PFSK-1 (cell line): ENCODE results near the gene MRPS9.

ENCODE experiments used
- FOXP2 ChIP-seq: optimal IDR thresholded peaks from 2 replicates; pipeline ENCODE3; 2011; ENCODE audit warnings: borderline replicate concordance, control low read depth, inconsistent platforms; ENCODE audit not compliant: insufficient read depth; ENCODE audit errors: extremely low read length, extremely low read depth
- POLR2AphosphoS5 ChIP-seq: IDR thresholded peaks from 2 replicates; pipeline ENCODE4 v1.6.1; 2012; ENCODE audit warnings: low read depth, mild to moderate bottlenecking, control low read depth, low read length, moderate library complexity
- SIN3A ChIP-seq: IDR thresholded peaks from 2 replicates; pipeline ENCODE4 v1.6.1; 2012; ENCODE audit warnings: mild to moderate bottlenecking, low read length, moderate library complexity, borderline replicate concordance; ENCODE audit not compliant: insufficient read depth
- TAF1 ChIP-seq: IDR thresholded peaks from 2 replicates; pipeline ENCODE4 v1.6.1; 2012; ENCODE audit warnings: low read length, control low read depth, borderline replicate concordance; ENCODE audit not compliant: insufficient read depth
- TF ChIP-seq, protein P1 (sequence below), 2 experiments: IDR thresholded peaks; 2 replicates each; pipeline versions ENCODE4 v1.6.1 to v1.8.0; 2011 to 2012; ENCODE audit warnings: low read depth in 2 of 2, low read length in 2 of 2, control low read depth in 1 of 2, inconsistent platforms in 1 of 2, mild to moderate bottlenecking in 1 of 2, moderate library complexity in 1 of 2; ENCODE audit not compliant: insufficient read depth in 1 of 2

Gene MRPS9

GRCh38 chr2:105073591-105073990 is 35.7 kb downstream of the MRPS9 start:
- TF ChIP-seq TAF1 (no peak), SIN3A (no peak), FOXP2 (no peak), POLR2AphosphoS5 (no peak)
- TF ChIP-seq, protein P1, sequence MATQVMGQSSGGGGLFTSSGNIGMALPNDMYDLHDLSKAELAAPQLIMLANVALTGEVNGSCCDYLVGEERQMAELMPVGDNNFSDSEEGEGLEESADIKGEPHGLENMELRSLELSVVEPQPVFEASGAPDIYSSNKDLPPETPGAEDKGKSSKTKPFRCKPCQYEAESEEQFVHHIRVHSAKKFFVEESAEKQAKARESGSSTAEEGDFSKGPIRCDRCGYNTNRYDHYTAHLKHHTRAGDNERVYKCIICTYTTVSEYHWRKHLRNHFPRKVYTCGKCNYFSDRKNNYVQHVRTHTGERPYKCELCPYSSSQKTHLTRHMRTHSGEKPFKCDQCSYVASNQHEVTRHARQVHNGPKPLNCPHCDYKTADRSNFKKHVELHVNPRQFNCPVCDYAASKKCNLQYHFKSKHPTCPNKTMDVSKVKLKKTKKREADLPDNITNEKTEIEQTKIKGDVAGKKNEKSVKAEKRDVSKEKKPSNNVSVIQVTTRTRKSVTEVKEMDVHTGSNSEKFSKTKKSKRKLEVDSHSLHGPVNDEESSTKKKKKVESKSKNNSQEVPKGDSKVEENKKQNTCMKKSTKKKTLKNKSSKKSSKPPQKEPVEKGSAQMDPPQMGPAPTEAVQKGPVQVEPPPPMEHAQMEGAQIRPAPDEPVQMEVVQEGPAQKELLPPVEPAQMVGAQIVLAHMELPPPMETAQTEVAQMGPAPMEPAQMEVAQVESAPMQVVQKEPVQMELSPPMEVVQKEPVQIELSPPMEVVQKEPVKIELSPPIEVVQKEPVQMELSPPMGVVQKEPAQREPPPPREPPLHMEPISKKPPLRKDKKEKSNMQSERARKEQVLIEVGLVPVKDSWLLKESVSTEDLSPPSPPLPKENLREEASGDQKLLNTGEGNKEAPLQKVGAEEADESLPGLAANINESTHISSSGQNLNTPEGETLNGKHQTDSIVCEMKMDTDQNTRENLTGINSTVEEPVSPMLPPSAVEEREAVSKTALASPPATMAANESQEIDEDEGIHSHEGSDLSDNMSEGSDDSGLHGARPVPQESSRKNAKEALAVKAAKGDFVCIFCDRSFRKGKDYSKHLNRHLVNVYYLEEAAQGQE (IDR thresholded peaks at IDR 0.05; ENCODE audit: insufficient read depth in 1 of 2, low read depth in 2 of 2, low read length in 2 of 2), result no peak

- TF ChIP-seq FOXP2 (no peak), POLR2AphosphoS5 (no peak), TAF1 (no peak), SIN3A (no peak)
- TF ChIP-seq, protein P1 (IDR thresholded peaks at IDR 0.05; ENCODE audit: insufficient read depth in 1 of 2, low read depth in 2 of 2, low read length in 2 of 2), result no peak
Measured at GRCh38 chr2:105076121-105076520, 38.3 kb downstream of the MRPS9 start.

DNA sequence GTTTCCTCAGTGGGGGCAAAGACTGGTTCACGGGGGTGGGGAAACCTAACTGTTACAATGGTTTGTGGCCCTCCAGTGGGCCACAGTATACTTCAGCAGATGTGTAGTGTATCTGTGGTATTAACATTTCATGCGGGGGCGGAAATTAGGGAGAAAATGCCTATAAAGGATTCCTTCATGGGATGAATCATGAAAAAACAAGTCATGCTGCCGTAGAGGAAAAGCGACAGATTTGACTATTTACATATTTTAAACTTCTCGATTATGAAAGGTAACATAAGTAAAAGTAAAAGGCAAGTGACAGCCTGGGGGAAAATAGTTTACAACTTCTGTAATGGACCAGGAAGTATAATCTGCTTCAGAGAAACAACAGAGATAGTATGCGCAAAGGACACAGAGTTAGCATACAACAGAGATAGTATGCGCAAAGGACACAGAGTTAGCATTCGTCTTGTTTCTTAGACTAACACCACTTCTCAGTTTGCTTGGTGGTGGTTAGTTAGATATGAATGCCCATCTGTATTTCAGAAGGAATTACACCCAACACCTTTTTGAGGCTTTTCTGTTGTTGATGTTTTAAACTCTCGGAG is 41.1 kb downstream of the MRPS9 start:
- TF ChIP-seq POLR2AphosphoS5 (no peak), FOXP2 (no peak), TAF1 (no peak), SIN3A (no peak)
- TF ChIP-seq, protein P1 (IDR thresholded peaks at IDR 0.05; ENCODE audit: insufficient read depth in 1 of 2, low read depth in 2 of 2, low read length in 2 of 2), result no peak

DNA sequence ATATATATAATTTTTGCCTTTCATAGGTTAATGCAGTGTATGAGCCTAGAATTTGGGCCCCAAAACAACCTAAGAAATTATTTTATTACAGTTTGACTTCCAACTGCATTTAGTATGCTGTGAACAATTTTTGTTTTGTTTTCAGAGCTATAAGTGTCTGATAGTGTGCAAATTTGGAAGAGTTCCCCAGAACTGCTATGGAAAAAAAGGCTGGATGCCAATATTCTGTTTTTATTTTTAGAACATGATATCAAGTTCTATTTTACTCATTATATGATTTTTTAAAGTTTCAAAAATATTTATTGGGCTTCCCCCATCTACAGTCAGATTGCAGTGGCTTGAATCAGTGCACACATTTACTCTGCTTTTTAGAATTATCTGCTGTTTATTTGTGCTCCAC is 42.6 kb downstream of the MRPS9 start:
- TF ChIP-seq FOXP2 (no peak), SIN3A (no peak), POLR2AphosphoS5 (no peak), TAF1 (no peak)
- TF ChIP-seq, protein P1 (IDR thresholded peaks at IDR 0.05; ENCODE audit: insufficient read depth in 1 of 2, low read depth in 2 of 2, low read length in 2 of 2), result no peak
